Esophagus muscularis mucosa (tissue), 4 donors: Measurements from ENCODE around the gene DNAJC15. TPM values are rescaled to one million over a fixed set of nuclear protein-coding genes. Genes with fewer than 3 reads are reported as not detected.
"Not testable (repeated sequence)": the region's sequence is repeated elsewhere in the genome, so short reads cannot be mapped to it uniquely, and the experiment has no call there.

Source experiments
- DNase-seq: peaks from one replicate; pipeline ENCODE4 v3.0.0-alpha.2; 2017; ENCODE audit errors: extremely low spot score
- H3K27ac ChIP-seq, 4 donors: fragments of 200-600 bp; sonication (generic); replicated peaks in 1 of 4; 1 replicate in 3 of 4; 2 replicates in 1 of 4; pipeline ENCODE4 v1.5.1; 2016 to 2019; ENCODE audit warnings: mild to moderate bottlenecking in 1 of 4
- H3K27me3 ChIP-seq, 4 donors: fragments of 200-600 bp; sonication (generic); one replicate each; pipeline versions ENCODE4 v1.5.1 to v1.6.0; 2016 to 2019
- H3K36me3 ChIP-seq, 4 donors: fragments of 200-600 bp; sonication (generic); one replicate each; pipeline ENCODE4 v1.5.1; 2016 to 2019
- H3K4me1 ChIP-seq, 4 donors: fragments of 200-600 bp; sonication (generic); one replicate each; pipeline ENCODE4 v1.5.1; 2016 to 2019
- H3K4me3 ChIP-seq, 4 donors: fragments of 200-600 bp; sonication (generic); 1 replicate in 2 of 4; 2 replicates in 2 of 4; pipeline ENCODE4 v1.5.1; 2016 to 2019; ENCODE audit warnings: mild to moderate bottlenecking in 4 of 4, moderate library complexity in 1 of 4
- H3K9me3 ChIP-seq, 4 donors: fragments of 200-600 bp; sonication (generic); 1 replicate in 3 of 4; 2 replicates in 1 of 4; pipeline ENCODE4 v1.5.1; 2016 to 2019
- EP300 ChIP-seq: sonication (generic); formaldehyde crosslinking; IDR thresholded peaks from one replicate; pipeline ENCODE4 v1.6.1; 2017; ENCODE audit warnings: antibody characterized with exemption
- POLR2A ChIP-seq: fragments of 450-650 bp; IDR thresholded peaks from one replicate; pipeline ENCODE4 v1.6.1; 2017; ENCODE audit warnings: antibody characterized with exemption, moderate library complexity, mild to moderate bottlenecking, low read depth
- POLR2AphosphoS5 ChIP-seq, 2 donors: sonication (generic); formaldehyde crosslinking; IDR thresholded peaks; one replicate each; pipeline ENCODE4 v1.6.1; 2017; ENCODE audit warnings: antibody characterized with exemption in 2 of 2
- WGBS: methylation state at CpG from one replicate; pipeline ENCODE4 v1.1.5; 2018; 5-methylcytosine and 5-hydroxymethylcytosine counted together
- intact Hi-C: fragments of 100-400 bp; cut with DNase I; formaldehyde crosslinking; loops from one replicate; pipeline ENCODE4 v1.15.1; 2023
- total RNA-seq, 4 donors: library from RNA; depleted of rRNA; stranded (reverse); fragments of >200 nt; gene quantifications; one replicate each; pipeline versions ENCODE4 v1.1.0 to v1.2.1, GENCODE V29; 2016
- TF ChIP-seq, protein P1 (sequence below), 3 experiments: fragments of 200-600 bp in 2 of 3; fragments of 450-650 bp in 1 of 3; sonication (generic) in 2 of 3; IDR thresholded peaks; one replicate each; pipeline ENCODE4 v1.5.1; 2017 to 2019; ENCODE audit warnings: antibody characterized with exemption in 3 of 3, mild to moderate bottlenecking in 2 of 3, moderate library complexity in 1 of 3

Gene DNAJC15
- total RNA-seq, 4 donors from 2014 or later = 13.3 to 19.8 (median 13.6) TPM

DNA sequence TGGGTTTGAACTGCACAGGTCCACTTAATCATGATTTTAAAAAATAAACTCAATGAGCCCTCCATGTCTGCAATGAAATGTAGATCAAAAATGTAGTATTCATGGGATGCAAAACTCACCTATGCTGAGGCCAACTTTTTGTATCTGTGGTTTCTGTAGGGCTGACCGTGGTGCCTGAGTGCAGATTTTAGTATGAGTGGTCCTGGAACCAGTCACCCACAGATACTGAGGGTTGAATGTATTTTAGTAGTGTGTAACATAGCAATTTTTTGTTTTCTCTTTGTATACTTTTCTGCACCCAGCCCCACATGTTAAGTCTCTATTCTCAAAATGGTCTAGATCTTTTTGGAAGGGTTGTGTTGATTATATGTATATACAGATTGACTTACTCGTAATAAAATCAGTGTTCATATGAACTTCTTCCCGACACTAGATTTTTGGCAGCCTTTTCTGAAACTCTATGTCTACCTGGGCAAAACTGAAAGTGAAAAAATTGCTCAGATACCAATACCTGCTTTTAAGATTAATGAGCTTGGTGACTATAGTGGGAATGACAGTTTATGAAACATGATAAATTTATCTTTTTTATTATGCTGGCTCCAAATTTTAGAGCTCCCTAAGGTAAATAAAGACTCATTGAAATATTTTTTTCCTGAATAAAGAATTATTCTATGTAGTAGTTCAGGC is 51.6 kb downstream of the DNAJC15 start:
- H3K36me3 ChIP-seq = peaks cover 0 to under 1% (median 0%) of the 10 kb centered on the region in 4 donors
- H3K4me1 ChIP-seq = peaks cover 8 to 36% (median 20%) of the 10 kb centered on the region in 4 donors
- intact Hi-C loops = loop anchor here (10.0 kb wide), 1 partner anchor 110 kb away; no protein-coding TSS in a partner anchor
- no peaks in the 10 kb centered on the region for H3K27me3 ChIP-seq
- 78% methylated on average over 3 of the region's 3 CpGs for WGBS
- no peaks in the 10 kb centered on the region for H3K9me3 ChIP-seq
- no peak for DNase-seq
- no peak overlapping the region for H3K27ac ChIP-seq
- TF ChIP-seq EP300 (no peak), POLR2AphosphoS5 (IDR thresholded peaks at IDR 0.05) (no peak), POLR2A (no peak)
- TF ChIP-seq, protein P1, sequence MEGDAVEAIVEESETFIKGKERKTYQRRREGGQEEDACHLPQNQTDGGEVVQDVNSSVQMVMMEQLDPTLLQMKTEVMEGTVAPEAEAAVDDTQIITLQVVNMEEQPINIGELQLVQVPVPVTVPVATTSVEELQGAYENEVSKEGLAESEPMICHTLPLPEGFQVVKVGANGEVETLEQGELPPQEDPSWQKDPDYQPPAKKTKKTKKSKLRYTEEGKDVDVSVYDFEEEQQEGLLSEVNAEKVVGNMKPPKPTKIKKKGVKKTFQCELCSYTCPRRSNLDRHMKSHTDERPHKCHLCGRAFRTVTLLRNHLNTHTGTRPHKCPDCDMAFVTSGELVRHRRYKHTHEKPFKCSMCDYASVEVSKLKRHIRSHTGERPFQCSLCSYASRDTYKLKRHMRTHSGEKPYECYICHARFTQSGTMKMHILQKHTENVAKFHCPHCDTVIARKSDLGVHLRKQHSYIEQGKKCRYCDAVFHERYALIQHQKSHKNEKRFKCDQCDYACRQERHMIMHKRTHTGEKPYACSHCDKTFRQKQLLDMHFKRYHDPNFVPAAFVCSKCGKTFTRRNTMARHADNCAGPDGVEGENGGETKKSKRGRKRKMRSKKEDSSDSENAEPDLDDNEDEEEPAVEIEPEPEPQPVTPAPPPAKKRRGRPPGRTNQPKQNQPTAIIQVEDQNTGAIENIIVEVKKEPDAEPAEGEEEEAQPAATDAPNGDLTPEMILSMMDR (IDR thresholded peaks at IDR 0.05) = no peak
- H3K4me3 ChIP-seq = no peak overlapping the region

DNA sequence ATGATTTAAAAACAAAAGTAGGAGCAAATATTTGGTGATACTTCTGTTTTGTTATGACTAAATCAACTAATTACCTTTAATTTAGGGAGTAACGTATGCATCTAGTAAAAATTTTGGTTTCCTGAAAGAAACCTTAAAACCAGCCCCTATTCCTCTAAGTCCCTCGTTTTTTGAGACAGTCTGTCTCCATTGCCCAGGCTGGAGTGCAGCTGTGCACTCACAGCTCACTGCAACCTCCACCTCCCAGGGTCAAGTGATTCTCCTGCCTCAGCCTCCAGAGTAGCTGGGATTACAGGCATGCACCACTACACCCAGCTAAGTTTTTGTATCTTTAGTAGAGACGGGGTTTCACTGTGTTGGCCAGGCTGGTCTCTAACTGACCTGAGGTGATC is 52.1 kb downstream of the DNAJC15 start:
- H3K9me3 ChIP-seq, H3K27ac ChIP-seq, H3K4me3 ChIP-seq, H3K36me3 ChIP-seq, DNase-seq, H3K27me3 ChIP-seq: not testable (repeated sequence)
- intact Hi-C loops = loop anchor here (10.0 kb wide), 1 partner anchor 111 kb away; no protein-coding TSS in a partner anchor
- 97% methylated on average over 3 of the region's 3 CpGs for WGBS
- peaks cover 8 to 36% (median 20%) of the 10 kb centered on the region in 4 donors for H3K4me1 ChIP-seq

DNA sequence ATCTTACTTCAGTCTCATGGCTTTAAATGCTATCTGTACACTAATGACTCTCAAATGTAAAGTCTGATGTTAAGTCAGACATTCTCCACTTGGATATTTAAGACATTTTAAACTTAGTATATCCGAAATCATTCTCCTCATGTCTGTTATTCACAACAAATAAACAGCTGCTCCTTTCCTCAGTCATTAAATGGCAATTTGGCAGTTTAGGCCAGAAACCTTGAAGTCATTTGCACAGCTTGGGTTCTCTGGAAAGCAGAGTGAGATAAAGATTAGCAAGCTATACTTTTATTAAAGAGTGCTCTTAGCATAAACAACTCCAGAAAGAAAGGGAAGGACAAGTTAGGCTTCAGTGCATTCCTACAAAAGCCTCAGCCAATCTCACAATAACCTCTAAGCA is 53.7 kb downstream of the DNAJC15 start:
- H3K36me3 ChIP-seq = peaks cover 0 to 13% (median 0%) of the 10 kb centered on the region in 4 donors
- H3K27me3 ChIP-seq = no peaks in the 10 kb centered on the region
- H3K27ac ChIP-seq = no peak overlapping the region
- no peaks in the 10 kb centered on the region for H3K9me3 ChIP-seq
- WGBS = 90% methylated on average over 1 of the region's 1 CpG
- H3K4me3 ChIP-seq = no peak overlapping the region
- peaks cover 8 to 36% (median 20%) of the 10 kb centered on the region in 4 donors for H3K4me1 ChIP-seq
- intact Hi-C loops = loop anchor here (10.0 kb wide), 1 partner anchor 112 kb away; no protein-coding TSS in a partner anchor
- no peak for DNase-seq
- TF ChIP-seq, protein P1 (IDR thresholded peaks at IDR 0.05) = no peak
- TF ChIP-seq POLR2A = no peak
- no peak for TF ChIP-seq POLR2AphosphoS5 (IDR thresholded peaks at IDR 0.05)
- no peak for TF ChIP-seq EP300

DNA sequence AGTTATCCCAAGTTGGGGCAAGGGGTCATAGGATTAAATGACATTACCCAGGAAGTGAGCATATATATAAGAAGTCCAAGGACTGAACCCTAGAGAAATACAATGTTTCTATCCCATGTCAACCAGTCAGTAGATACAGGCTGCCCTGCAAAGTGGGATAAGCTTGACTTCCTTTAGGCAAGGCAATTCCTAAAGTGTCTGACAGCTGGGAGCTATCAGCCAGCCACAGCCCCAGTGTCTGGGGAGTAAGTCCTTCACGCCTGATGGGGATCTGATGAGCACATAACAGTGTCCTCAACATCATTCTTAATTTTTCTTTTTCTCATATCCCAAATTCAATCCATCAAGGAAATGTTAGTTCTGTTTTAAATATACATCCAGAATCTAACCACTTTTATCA is 54.1 kb downstream of the DNAJC15 start:
- Histone ChIP-seq H3K27me3 (no peaks in the 10 kb centered on the region), H3K4me3 (no peak overlapping the region), H3K36me3 (peaks cover 0 to 13% (median 0%) of the 10 kb centered on the region in 4 donors), H3K27ac (no peak overlapping the region), H3K9me3 (no peaks in the 10 kb centered on the region), H3K4me1 (peaks cover 8 to 36% (median 20%) of the 10 kb centered on the region in 4 donors)
- intact Hi-C loops = loop anchor here (10.0 kb wide), 1 partner anchor 113 kb away; no protein-coding TSS in a partner anchor
- DNase-seq = no peak
- TF ChIP-seq EP300 = no peak
- no peak for TF ChIP-seq POLR2A
- no peak for TF ChIP-seq POLR2AphosphoS5 (IDR thresholded peaks at IDR 0.05)
- TF ChIP-seq, protein P1 (IDR thresholded peaks at IDR 0.05) = no peak
- WGBS = 64% methylated on average over 1 of the region's 1 CpG

DNA sequence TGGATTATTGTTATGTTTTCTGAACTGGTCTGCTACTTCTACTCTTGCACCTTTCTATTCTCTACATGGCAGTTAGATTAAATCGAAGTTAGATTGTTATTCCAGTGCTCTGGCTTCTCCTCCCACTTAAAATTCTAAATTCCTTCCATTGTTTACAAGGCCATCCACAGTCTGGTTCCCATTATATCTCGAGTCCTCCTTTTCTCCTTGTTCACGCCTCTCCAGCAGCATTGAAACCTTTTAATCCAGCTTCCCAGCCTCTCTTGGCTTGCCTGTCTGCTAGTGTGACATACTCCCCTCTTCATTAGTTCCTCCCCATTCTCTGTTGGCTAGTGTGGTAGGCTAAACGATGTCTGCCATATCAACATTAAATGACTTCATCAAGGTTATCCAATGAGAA is 54.5 kb downstream of the DNAJC15 start:
- no peak for DNase-seq
- Histone ChIP-seq H3K36me3 (peaks cover 0 to 13% (median 0%) of the 10 kb centered on the region in 4 donors), H3K4me1 (peaks cover 8 to 36% (median 20%) of the 10 kb centered on the region in 4 donors), H3K27ac (no peak overlapping the region), H3K9me3 (no peaks in the 10 kb centered on the region), H3K27me3 (no peaks in the 10 kb centered on the region), H3K4me3 (no peak overlapping the region)
- 53% methylated on average over 4 of the region's 4 CpGs for WGBS
- intact Hi-C loops = loop anchor here (10.0 kb wide), 1 partner anchor 113 kb away; no protein-coding TSS in a partner anchor
- no peak for TF ChIP-seq EP300
- TF ChIP-seq, protein P1 (IDR thresholded peaks at IDR 0.05) = no peak
- TF ChIP-seq POLR2A = no peak
- no peak for TF ChIP-seq POLR2AphosphoS5 (IDR thresholded peaks at IDR 0.05)
